Endothelial cell of umbilical vein (primary cell): ENCODE data around the gene SOX12. TPM values are rescaled to one million over a fixed set of nuclear protein-coding genes. Genes with fewer than 3 reads are reported as not detected.

ENCODE experiments used
- BruUV-seq: library from RNA; stranded (reverse); fragments of 400-500 nt; replicated peaks from 2 replicates; lab custom pipeline; 2021; lab: Mats Ljungman, UMichigan
- CTCF ChIA-PET: fragments of 300-600, 350-600 bp; sonication (Branson Sonifier 250); formaldehyde crosslinking; loops from one replicate; lab custom pipeline; 2021; ENCODE audit warnings: antibody characterized with exemption, inconsistent platforms; lab: Charles Lee
- POLR2A ChIA-PET: fragments of 300-600, 350-600 bp; sonication (Branson Sonifier 250); formaldehyde crosslinking; loops from one replicate; lab custom pipeline; 2021; ENCODE audit warnings: antibody characterized with exemption, inconsistent platforms; lab: Charles Lee
- DNase-seq: peaks from one replicate; pipeline ENCODE4 v3.0.0-alpha.2; 2011; ENCODE audit warnings: low read depth, low spot score
- FAIRE-seq: peaks from 2 replicates; lab custom pipeline; 2011; peaks lifted over from hg19 to GRCh38; lab: Jason Lieb, UNC
- H2AFZ ChIP-seq: 2 replicates; pipeline ENCODE4 v1.6.0; 2012; ENCODE audit warnings: low read depth, low read length, control low read depth, inconsistent platforms
- H3K27ac ChIP-seq: 2 replicates; pipeline ENCODE4 v1.5.1; 2011; ENCODE audit warnings: low read depth, mild to moderate bottlenecking, control low read depth, low read length, moderate library complexity; ENCODE audit not compliant: insufficient read depth
- H3K27me3 ChIP-seq, 2 experiments: 2 replicates each; pipeline versions ENCODE4 v1.6.0 to v1.6.1; 2011; ENCODE audit warnings: low read length in 2 of 2, mixed read lengths in 1 of 2; ENCODE audit not compliant: control insufficient read depth in 2 of 2, insufficient read depth in 2 of 2
- H3K36me3 ChIP-seq, 2 experiments: 2 replicates in 1 of 2; 3 replicates in 1 of 2; pipeline ENCODE4 v1.5.1; 2011; ENCODE audit warnings: low read length in 2 of 2, mild to moderate bottlenecking in 1 of 2, moderate library complexity in 1 of 2; ENCODE audit not compliant: control insufficient read depth in 2 of 2, insufficient read depth in 2 of 2; ENCODE audit errors: extremely low read depth in 1 of 2
- H3K4me1 ChIP-seq: 3 replicates; pipeline ENCODE4 v1.5.1; 2011; ENCODE audit warnings: mild to moderate bottlenecking, low read length; ENCODE audit not compliant: control insufficient read depth, insufficient read depth; ENCODE audit errors: extremely low read depth
- H3K4me2 ChIP-seq: 2 replicates; pipeline ENCODE4 v1.6.1; 2011; ENCODE audit warnings: low read length, control low read depth, mixed read lengths; ENCODE audit not compliant: insufficient read depth
- H3K4me3 ChIP-seq, 3 experiments: fragments of 200-600 bp in 1 of 3; sonication (generic), shearing (Covaris generic) in 1 of 3; replicated peaks in 1 of 3; 2 replicates each; pipeline ENCODE4 v1.5.1; 2011 to 2016; ENCODE audit warnings: control low read depth in 3 of 3, low read length in 3 of 3, mild to moderate bottlenecking in 2 of 3, inconsistent platforms in 1 of 3, low read depth in 1 of 3, moderate library complexity in 1 of 3; ENCODE audit not compliant: insufficient read depth in 1 of 3
- H3K79me2 ChIP-seq: 2 replicates; pipeline ENCODE4 v1.6.0; 2012; ENCODE audit warnings: low read length, inconsistent platforms; ENCODE audit not compliant: control insufficient read depth, insufficient read depth
- H3K9ac ChIP-seq: replicated peaks from 2 replicates; pipeline ENCODE3; 2011; ENCODE audit warnings: low read length, control low read depth; ENCODE audit not compliant: insufficient read depth; ENCODE audit errors: extremely low read depth
- H3K9me1 ChIP-seq: replicated peaks from 3 replicates; pipeline ENCODE4 v1.6.0; 2011; ENCODE audit warnings: mild to moderate bottlenecking, low read length; ENCODE audit not compliant: control insufficient read depth, insufficient read depth; ENCODE audit errors: extremely low read depth
- H3K9me3 ChIP-seq: replicated peaks from 2 replicates; pipeline ENCODE4 v1.5.1; 2012; ENCODE audit warnings: low read length, inconsistent platforms; ENCODE audit not compliant: control insufficient read depth, insufficient read depth
- H4K20me1 ChIP-seq: replicated peaks from 2 replicates; pipeline ENCODE3; 2011; ENCODE audit warnings: mild to moderate bottlenecking, low read length; ENCODE audit not compliant: control insufficient read depth, insufficient read depth; ENCODE audit errors: extremely low read depth
- CTCF ChIP-seq, 2 donors: IDR thresholded peaks; 1 replicate in 1 of 2; 2 replicates in 1 of 2; pipeline ENCODE4 v1.5.1; 2011; ENCODE audit warnings: low read length in 2 of 2, mild to moderate bottlenecking in 2 of 2, moderate library complexity in 2 of 2, control low read depth in 1 of 2, inconsistent platforms in 1 of 2, low read depth in 1 of 2; ENCODE audit not compliant: insufficient read depth in 1 of 2; ENCODE audit errors: extremely low read depth in 1 of 2
- EZH2 ChIP-seq: IDR thresholded peaks from 2 replicates; pipeline ENCODE4 v1.6.1; 2012; ENCODE audit warnings: borderline replicate concordance, low read depth, mild to moderate bottlenecking, moderate library complexity, low read length, inconsistent platforms; ENCODE audit not compliant: severe bottlenecking
- FOS ChIP-seq: IDR thresholded peaks from 2 replicates; pipeline ENCODE4 v1.6.1; 2011; ENCODE audit warnings: mild to moderate bottlenecking, low read length, moderate library complexity, borderline replicate concordance; ENCODE audit not compliant: insufficient read depth
- GATA2 ChIP-seq: IDR thresholded peaks from 2 replicates; pipeline ENCODE4 v1.7.0; 2011; ENCODE audit warnings: low read depth, mild to moderate bottlenecking, moderate library complexity, mixed read lengths, low read length; ENCODE audit not compliant: insufficient read length, insufficient read depth
- JUN ChIP-seq: IDR thresholded peaks from 2 replicates; pipeline ENCODE4 v1.6.1; 2011; ENCODE audit warnings: borderline replicate concordance, low read depth; ENCODE audit not compliant: insufficient read length, insufficient read depth
- MYC ChIP-seq: IDR thresholded peaks from one replicate; pipeline ENCODE4 v1.6.1; 2011; ENCODE audit warnings: mild to moderate bottlenecking, low read depth, low read length
- POLR2A ChIP-seq: IDR thresholded peaks from 2 replicates; pipeline ENCODE4 v1.6.1; 2012; ENCODE audit warnings: low read depth, mild to moderate bottlenecking, control low read depth, low read length
- POLR2AphosphoS5 ChIP-seq: IDR thresholded peaks from 2 replicates; pipeline ENCODE4 v1.6.1; 2012; ENCODE audit warnings: low read depth, mild to moderate bottlenecking, control low read depth, low read length, moderate library complexity; ENCODE audit not compliant: insufficient read depth
- dilution Hi-C: fragments of 300-500 bp; cut with MboI; formaldehyde crosslinking; loops from one replicate; pipeline ENCODE4 v1.15.0; 2019; ENCODE audit warnings: low sequenced_read_pairs; ENCODE audit not compliant: extremely low pct_ligation_motif_present
- intact Hi-C: fragments of 100-400 bp; cut with micrococcal nuclease; formaldehyde crosslinking; loops from one replicate; pipeline ENCODE4 v1.10.0; 2022
- polyA plus RNA-seq, 4 experiments: library from polyadenylated mRNA; depleted of rRNA in 3 of 4; stranded (reverse) in 3 of 4; unstranded in 1 of 4; fragments of >200 nt; gene quantifications; 2 replicates each; pipeline versions ENCODE4 v1.2.1 to v1.2.3, GENCODE V29; 2011 to 2012; ENCODE audit warnings: missing spikeins in 1 of 4
- total RNA-seq: library from RNA; stranded (reverse); gene quantifications from 2 replicates; pipeline ENCODE4 v1.2.3, GENCODE V29; 2021
- TF ChIP-seq, protein P1 (sequence below): IDR thresholded peaks from 2 replicates; pipeline ENCODE4 v1.6.1; 2011; ENCODE audit not compliant: insufficient read depth, insufficient read length

Gene SOX12
- total and polyA plus RNA-seq, 2 donors (not counting 3 experiments of a cell fraction or from before 2014, with no cell fraction given): 6.2 to 37.7 TPM

- dilution Hi-C loops: no loop called here
- H4K20me1 ChIP-seq: no peaks in the 10 kb centered on the region
Observed at GRCh38 chr20:328027-328974, 2.9 kb downstream of the SOX12 start.

More at GRCh38 chr20:328027-328974, 2.9 kb downstream of the SOX12 start:
- Histone ChIP-seq H3K4me3 (peak overlapping the region in 2 of 3 experiments; percentile 69 to 73), H3K36me3 (no peaks in the 10 kb centered on the region), H3K79me2 (peaks cover 15% of the 10 kb centered on the region), H2AFZ (no peak overlapping the region), H3K27ac (no peak overlapping the region), H3K4me2 (peak overlapping the region; percentile 84), H3K9me3 (no peaks in the 10 kb centered on the region), H3K27me3 (no peaks in the 10 kb centered on the region), H3K9me1 (no peaks in the 10 kb centered on the region), H3K9ac (peak overlapping the region; percentile 64), H3K4me1 (peaks cover 25% of the 10 kb centered on the region)
- ChIA-PET CTCF (interaction anchor here (0.6 to 4.6 kb wide), 6 partner anchors 10 to 70 kb away, joined by 3 to 66 read pairs (median 42); partner anchors contain the start of genes DEFB132, NRSN2 and ZCCHC3), POLR2A (no interaction called here)
- TF ChIP-seq MYC (no peak), GATA2 (no peak), POLR2A (no peak), EZH2 (no peak), CTCF (IDR thresholded peaks at IDR 0.05; ENCODE audit: extremely low read depth in 1 of 2, insufficient read depth in 1 of 2, low read depth in 1 of 2, low read length in 2 of 2) (no peak), POLR2AphosphoS5 (no peak), JUN (no peak), FOS (no peak)
- TF ChIP-seq, protein P1, sequence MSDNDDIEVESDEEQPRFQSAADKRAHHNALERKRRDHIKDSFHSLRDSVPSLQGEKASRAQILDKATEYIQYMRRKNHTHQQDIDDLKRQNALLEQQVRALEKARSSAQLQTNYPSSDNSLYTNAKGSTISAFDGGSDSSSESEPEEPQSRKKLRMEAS: no peak
- no peak for FAIRE-seq
- intact Hi-C loops: no loop called here
- no TSS peak for BruUV-seq
- no peak for DNase-seq
